ENCODE results near the gene PLK4.

PLK4 gene

DNA sequence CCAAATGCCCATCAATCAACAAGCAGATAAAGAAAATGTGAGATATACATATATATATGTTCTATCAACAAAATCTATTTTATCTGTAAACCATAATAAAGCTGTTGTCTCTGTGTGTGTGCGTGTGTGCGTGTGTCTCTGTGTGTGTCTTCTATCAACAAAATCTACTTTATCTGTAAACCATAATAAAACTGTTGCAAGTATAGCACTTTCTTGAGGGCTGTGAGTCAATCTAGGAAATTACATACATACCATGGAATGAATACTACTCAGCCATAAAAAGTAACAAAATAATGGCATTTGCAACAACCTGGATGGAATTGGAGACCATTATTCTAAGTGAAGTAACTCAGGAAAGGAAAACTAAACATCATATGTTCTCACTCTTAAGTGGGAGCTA, 12.5 kb upstream of the PLK4 start:
- no peak for ATAC-seq

GRCh38 chr4:127870281-127870680, 10.4 kb upstream of the PLK4 start:
- TF ChIP-seq, protein P1, sequence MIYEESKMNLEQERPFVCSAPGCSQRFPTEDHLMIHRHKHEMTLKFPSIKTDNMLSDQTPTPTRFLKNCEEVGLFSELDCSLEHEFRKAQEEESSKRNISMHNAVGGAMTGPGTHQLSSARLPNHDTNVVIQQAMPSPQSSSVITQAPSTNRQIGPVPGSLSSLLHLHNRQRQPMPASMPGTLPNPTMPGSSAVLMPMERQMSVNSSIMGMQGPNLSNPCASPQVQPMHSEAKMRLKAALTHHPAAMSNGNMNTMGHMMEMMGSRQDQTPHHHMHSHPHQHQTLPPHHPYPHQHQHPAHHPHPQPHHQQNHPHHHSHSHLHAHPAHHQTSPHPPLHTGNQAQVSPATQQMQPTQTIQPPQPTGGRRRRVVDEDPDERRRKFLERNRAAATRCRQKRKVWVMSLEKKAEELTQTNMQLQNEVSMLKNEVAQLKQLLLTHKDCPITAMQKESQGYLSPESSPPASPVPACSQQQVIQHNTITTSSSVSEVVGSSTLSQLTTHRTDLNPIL (CRISPR knock-in tag; IDR thresholded peaks at IDR 0.05; ENCODE audit: low read depth) = no peak
- no peak for TF ChIP-seq BACH2 (CRISPR knock-in tag; IDR thresholded peaks at IDR 0.05; ENCODE audit: borderline replicate concordance)
- no peak for TF ChIP-seq RARB (CRISPR knock-in tag; IDR thresholded peaks at IDR 0.05)
- TF ChIP-seq ZFP30 (CRISPR knock-in tag; IDR thresholded peaks at IDR 0.05) = no peak
- TF ChIP-seq TCF4 (CRISPR knock-in tag; IDR thresholded peaks at IDR 0.05; ENCODE audit: borderline replicate concordance) = no peak
- TF ChIP-seq ISL1 (CRISPR knock-in tag; IDR thresholded peaks at IDR 0.05) = no peak
- TF ChIP-seq ARNTL (CRISPR knock-in tag; IDR thresholded peaks at IDR 0.05; ENCODE audit: borderline replicate concordance, low read depth) = no peak
- no peak for TF ChIP-seq GLIS3 (CRISPR knock-in tag; IDR thresholded peaks at IDR 0.05)
- no peak for TF ChIP-seq ZFP3 (CRISPR knock-in tag; IDR thresholded peaks at IDR 0.05)
- no peak for TF ChIP-seq PPARA (CRISPR knock-in tag; IDR thresholded peaks at IDR 0.05; ENCODE audit: borderline replicate concordance)
- no peak for TF ChIP-seq OSR1 (CRISPR knock-in tag; IDR thresholded peaks at IDR 0.05)
- no peak; the same call in 1 of the 3 replicates for ATAC-seq

More for the DNA sequence above, 12.5 kb upstream of the PLK4 start:
- TF ChIP-seq, protein P1 (CRISPR knock-in tag; IDR thresholded peaks at IDR 0.05; ENCODE audit: low read depth) = no peak
- TF ChIP-seq ZNF565 (CRISPR knock-in tag; conservative IDR thresholded peaks at IDR 0.05; ENCODE audit: low read depth) = no peak
- no peak for TF ChIP-seq BACH2 (CRISPR knock-in tag; IDR thresholded peaks at IDR 0.05; ENCODE audit: borderline replicate concordance)
- TF ChIP-seq TCF4 (CRISPR knock-in tag; IDR thresholded peaks at IDR 0.05; ENCODE audit: borderline replicate concordance) = no peak
- TF ChIP-seq ZNF8 (CRISPR knock-in tag; IDR thresholded peaks at IDR 0.05) = no peak
- TF ChIP-seq ZC3H10 (CRISPR knock-in tag; IDR thresholded peaks at IDR 0.05) = no peak
- TF ChIP-seq ISL1 (CRISPR knock-in tag; IDR thresholded peaks at IDR 0.05) = no peak
- no peak for TF ChIP-seq PPARA (CRISPR knock-in tag; IDR thresholded peaks at IDR 0.05; ENCODE audit: borderline replicate concordance)
- TF ChIP-seq CSRNP3 (CRISPR knock-in tag; IDR thresholded peaks at IDR 0.05) = no peak
- TF ChIP-seq ZNF70 (CRISPR knock-in tag; IDR thresholded peaks at IDR 0.05) = no peak
- no peak for TF ChIP-seq RARB (CRISPR knock-in tag; IDR thresholded peaks at IDR 0.05)
- TF ChIP-seq GLIS3 (CRISPR knock-in tag; IDR thresholded peaks at IDR 0.05) = no peak
- TF ChIP-seq ZFP3 (CRISPR knock-in tag; IDR thresholded peaks at IDR 0.05) = no peak
- TF ChIP-seq TOX (CRISPR knock-in tag; IDR thresholded peaks at IDR 0.05; ENCODE audit: borderline replicate concordance) = no peak

DNA sequence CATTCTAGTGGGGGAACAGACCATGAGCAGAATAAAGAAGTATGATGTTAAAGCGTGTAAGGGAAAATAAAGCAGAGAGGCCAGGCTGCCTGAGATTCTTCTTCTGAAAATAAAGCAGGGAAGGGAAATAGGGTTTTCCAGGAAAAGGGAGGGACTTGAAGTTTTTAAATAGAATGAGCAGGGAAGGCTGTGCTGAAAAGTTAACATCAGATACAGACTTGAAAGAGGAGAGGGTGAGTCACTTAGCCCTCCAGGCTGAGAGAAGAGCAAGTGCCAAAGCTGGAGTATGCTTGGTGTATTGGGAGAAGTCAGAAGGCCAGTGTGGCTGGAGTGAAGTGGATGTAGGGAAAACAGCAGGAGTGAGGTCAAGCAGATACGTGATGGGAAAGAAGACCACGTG, 10.0 kb upstream of the PLK4 start:
- peak; percentile 99 for ATAC-seq
- TF ChIP-seq ZFP30 (CRISPR knock-in tag; IDR thresholded peaks at IDR 0.05) = no peak
- TF ChIP-seq CSDC2 (CRISPR knock-in tag; IDR thresholded peaks at IDR 0.05) = no peak
- TF ChIP-seq TSHZ2 (CRISPR knock-in tag; IDR thresholded peaks at IDR 0.05) = no peak
- TF ChIP-seq, protein P2, sequence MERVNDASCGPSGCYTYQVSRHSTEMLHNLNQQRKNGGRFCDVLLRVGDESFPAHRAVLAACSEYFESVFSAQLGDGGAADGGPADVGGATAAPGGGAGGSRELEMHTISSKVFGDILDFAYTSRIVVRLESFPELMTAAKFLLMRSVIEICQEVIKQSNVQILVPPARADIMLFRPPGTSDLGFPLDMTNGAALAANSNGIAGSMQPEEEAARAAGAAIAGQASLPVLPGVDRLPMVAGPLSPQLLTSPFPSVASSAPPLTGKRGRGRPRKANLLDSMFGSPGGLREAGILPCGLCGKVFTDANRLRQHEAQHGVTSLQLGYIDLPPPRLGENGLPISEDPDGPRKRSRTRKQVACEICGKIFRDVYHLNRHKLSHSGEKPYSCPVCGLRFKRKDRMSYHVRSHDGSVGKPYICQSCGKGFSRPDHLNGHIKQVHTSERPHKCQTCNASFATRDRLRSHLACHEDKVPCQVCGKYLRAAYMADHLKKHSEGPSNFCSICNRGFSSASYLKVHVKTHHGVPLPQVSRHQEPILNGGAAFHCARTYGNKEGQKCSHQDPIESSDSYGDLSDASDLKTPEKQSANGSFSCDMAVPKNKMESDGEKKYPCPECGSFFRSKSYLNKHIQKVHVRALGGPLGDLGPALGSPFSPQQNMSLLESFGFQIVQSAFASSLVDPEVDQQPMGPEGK (CRISPR knock-in tag; IDR thresholded peaks at IDR 0.05; ENCODE audit: borderline replicate concordance) = no peak
- no peak for TF ChIP-seq RARB (CRISPR knock-in tag; IDR thresholded peaks at IDR 0.05)
- TF ChIP-seq ZNF8 (CRISPR knock-in tag; IDR thresholded peaks at IDR 0.05) = no peak
- no peak for TF ChIP-seq GLIS3 (CRISPR knock-in tag; IDR thresholded peaks at IDR 0.05)
- TF ChIP-seq OSR1 (CRISPR knock-in tag; IDR thresholded peaks at IDR 0.05) = no peak
- TF ChIP-seq CSRNP3 (CRISPR knock-in tag; IDR thresholded peaks at IDR 0.05) = no peak
- no peak for TF ChIP-seq ARNTL (CRISPR knock-in tag; IDR thresholded peaks at IDR 0.05; ENCODE audit: borderline replicate concordance, low read depth)
- TF ChIP-seq ESRRG (CRISPR knock-in tag; IDR thresholded peaks at IDR 0.05) = no peak
- no peak for TF ChIP-seq PPARA (CRISPR knock-in tag; IDR thresholded peaks at IDR 0.05; ENCODE audit: borderline replicate concordance)
- TF ChIP-seq SNAI2 (CRISPR knock-in tag; IDR thresholded peaks at IDR 0.05) = no peak
- no peak for TF ChIP-seq ZNF565 (CRISPR knock-in tag; conservative IDR thresholded peaks at IDR 0.05; ENCODE audit: low read depth)
- no peak for TF ChIP-seq ZNF70 (CRISPR knock-in tag; IDR thresholded peaks at IDR 0.05)
- TF ChIP-seq TOX (CRISPR knock-in tag; IDR thresholded peaks at IDR 0.05; ENCODE audit: borderline replicate concordance) = no peak
- no peak for TF ChIP-seq ISL1 (CRISPR knock-in tag; IDR thresholded peaks at IDR 0.05)

Measured in SK-N-SH treated with all-trans-retinoic acid at 6 μM for 48 hours (cell line).